H1 (cell line): ENCODE measurements around the gene GNB5. TPM values are rescaled to one million over a fixed set of nuclear protein-coding genes. Genes with fewer than 3 reads are reported as not detected.

ENCODE experiments used
- CTCF ChIA-PET: fragments of 300-600 bp; sonication (Branson Sonifier 250); formaldehyde crosslinking; loops from one replicate; lab custom pipeline; 2021; ENCODE audit not compliant: partially characterized antibody; lab: Charles Lee
- POLR2A ChIA-PET: fragments of 300-600 bp; sonication (Branson Sonifier 250); formaldehyde crosslinking; loops from one replicate; lab custom pipeline; 2021; ENCODE audit warnings: inconsistent platforms; ENCODE audit not compliant: partially characterized antibody; lab: Charles Lee
- DNase-seq, 2 experiments: peaks; one replicate each; pipeline versions ENCODE4 v3.0.0 to v3.0.0-alpha.2; 2010 to 2022; ENCODE audit warnings: low spot score in 2 of 2, low read depth in 1 of 2, mixed read lengths in 1 of 2
- FAIRE-seq: peaks from 2 replicates; lab custom pipeline; 2011; peaks lifted over from hg19 to GRCh38; lab: Jason Lieb, UNC
- H2AFZ ChIP-seq: 2 replicates; pipeline ENCODE4 v1.8.1; 2012; ENCODE audit warnings: low read length, inconsistent platforms
- H2AK5ac ChIP-seq: 2 replicates; pipeline ENCODE4 v1.6.1; 2013; ENCODE audit warnings: low read depth, low read length
- H2BK120ac ChIP-seq: replicated peaks from 2 replicates; pipeline ENCODE3; 2013; ENCODE audit warnings: low read depth, low read length, inconsistent platforms
- H2BK12ac ChIP-seq: 2 replicates; pipeline ENCODE4 v1.6.1; 2013; ENCODE audit warnings: low read depth, low read length
- H2BK15ac ChIP-seq: 2 replicates; pipeline ENCODE4 v1.6.1; 2013; ENCODE audit warnings: low read length
- H2BK20ac ChIP-seq: 2 replicates; pipeline ENCODE4 v1.6.1; 2013; ENCODE audit warnings: low read length
- H2BK5ac ChIP-seq: 2 replicates; pipeline ENCODE4 v1.6.1; 2013; ENCODE audit warnings: low read depth, low read length
- H3K14ac ChIP-seq: 2 replicates; pipeline ENCODE4 v1.6.1; 2013; ENCODE audit warnings: inconsistent platforms; ENCODE audit not compliant: insufficient read length
- H3K18ac ChIP-seq: 2 replicates; pipeline ENCODE4 v1.6.1; 2013; ENCODE audit warnings: low read length; ENCODE audit errors: extremely low read depth
- H3K23ac ChIP-seq: 2 replicates; pipeline ENCODE4 v1.6.1; 2013; ENCODE audit warnings: inconsistent platforms; ENCODE audit not compliant: insufficient read length
- H3K23me2 ChIP-seq: 2 replicates; pipeline ENCODE4 v1.6.1; 2013; ENCODE audit warnings: low read depth, low read length
- H3K27ac ChIP-seq: 2 replicates; pipeline ENCODE4 v1.6.1; 2011; ENCODE audit warnings: low read depth, low read length, inconsistent platforms
- H3K27me3 ChIP-seq, 4 experiments: replicated peaks in 1 of 4; 1 replicate in 1 of 4; 2 replicates in 3 of 4; pipeline versions ENCODE4 v1.6.1 to v1.8.1; 2011 to 2013; ENCODE audit warnings: low read length in 3 of 4, mild to moderate bottlenecking in 3 of 4, inconsistent platforms in 2 of 4, mixed read lengths in 2 of 4, moderate library complexity in 1 of 4; ENCODE audit not compliant: control insufficient read depth in 3 of 4, insufficient read depth in 3 of 4; ENCODE audit errors: extremely low read depth in 1 of 4
- H3K36me3 ChIP-seq, 4 experiments: 2 replicates each; pipeline versions ENCODE4 v1.6.1 to v1.8.1; 2011 to 2013; ENCODE audit warnings: mild to moderate bottlenecking in 4 of 4, low read length in 3 of 4, moderate library complexity in 2 of 4, control low read depth in 1 of 4, inconsistent platforms in 1 of 4; ENCODE audit not compliant: insufficient read depth in 4 of 4, control insufficient read depth in 2 of 4
- H3K4ac ChIP-seq: replicated peaks from 2 replicates; pipeline ENCODE3; 2013; ENCODE audit warnings: low read length, low read depth, mixed read lengths, inconsistent platforms; ENCODE audit not compliant: insufficient read length
- H3K4me1 ChIP-seq, 4 experiments: replicated peaks in 1 of 4; 1 replicate in 1 of 4; 2 replicates in 3 of 4; pipeline versions ENCODE4 v1.6.1 to v1.8.1; 2011 to 2013; ENCODE audit warnings: low read length in 3 of 4, inconsistent platforms in 2 of 4, mixed read lengths in 1 of 4; ENCODE audit not compliant: insufficient read depth in 4 of 4, control insufficient read depth in 3 of 4
- H3K4me2 ChIP-seq, 2 experiments: 2 replicates each; pipeline versions ENCODE4 v1.6.1 to v1.8.1; 2011 to 2013; ENCODE audit warnings: low read depth in 2 of 2, low read length in 2 of 2, control low read depth in 1 of 2, inconsistent platforms in 1 of 2, mild to moderate bottlenecking in 1 of 2; ENCODE audit not compliant: insufficient read depth in 1 of 2
- H3K4me3 ChIP-seq, 4 experiments: fragments of 200-600, 300-600 bp in 1 of 4; sonication (generic), shearing (Covaris generic), sonication (Bioruptor Twin) in 1 of 4; 2 replicates each; pipeline versions ENCODE4 v1.5.1 to v1.8.1; 2011 to 2016; ENCODE audit warnings: low read length in 4 of 4, low read depth in 3 of 4, control low read depth in 2 of 4, inconsistent platforms in 2 of 4, mild to moderate bottlenecking in 2 of 4, mixed read lengths in 1 of 4, moderate library complexity in 1 of 4; ENCODE audit not compliant: insufficient read depth in 2 of 4; ENCODE audit errors: extremely low read depth in 1 of 4
- H3K56ac ChIP-seq: replicated peaks from 2 replicates; pipeline ENCODE3; 2013; ENCODE audit warnings: low read depth, mild to moderate bottlenecking, mixed read lengths, low read length, inconsistent platforms; ENCODE audit not compliant: insufficient read length
- H3K79me1 ChIP-seq: 2 replicates; pipeline ENCODE4 v1.6.1; 2013; ENCODE audit warnings: low read depth, low read length, control low read depth
- H3K79me2 ChIP-seq, 2 experiments: 2 replicates each; pipeline versions ENCODE4 v1.6.1 to v1.8.1; 2012 to 2013; ENCODE audit warnings: low read length in 2 of 2, mild to moderate bottlenecking in 2 of 2, inconsistent platforms in 1 of 2; ENCODE audit not compliant: insufficient read depth in 2 of 2, control insufficient read depth in 1 of 2
- H3K9ac ChIP-seq, 4 experiments: replicated peaks in 1 of 4; 1 replicate in 1 of 4; 2 replicates in 3 of 4; pipeline versions ENCODE4 v1.6.1 to v1.8.1; 2011 to 2013; ENCODE audit warnings: low read depth in 3 of 4, low read length in 3 of 4, control low read depth in 2 of 4, mild to moderate bottlenecking in 2 of 4, moderate library complexity in 2 of 4, inconsistent platforms in 1 of 4; ENCODE audit errors: extremely low read depth in 1 of 4
- H3K9me3 ChIP-seq, 2 experiments: 2 replicates each; pipeline versions ENCODE4 v1.6.1 to v1.8.1; 2012 to 2013; ENCODE audit warnings: mild to moderate bottlenecking in 2 of 2, moderate library complexity in 2 of 2, control low read depth in 1 of 2, inconsistent platforms in 1 of 2, low read depth in 1 of 2, low read length in 1 of 2, mixed read lengths in 1 of 2; ENCODE audit not compliant: insufficient read depth in 2 of 2
- H4K20me1 ChIP-seq, 2 experiments: replicated peaks in 1 of 2; 2 replicates each; pipeline versions ENCODE3 to v1.8.1; 2011 to 2013; ENCODE audit warnings: inconsistent platforms in 2 of 2, low read length in 2 of 2, mild to moderate bottlenecking in 1 of 2; ENCODE audit not compliant: insufficient read depth in 2 of 2, control insufficient read depth in 1 of 2
- H4K5ac ChIP-seq: 2 replicates; pipeline ENCODE4 v1.6.1; 2013; ENCODE audit warnings: low read length, low read depth, mixed read lengths, inconsistent platforms; ENCODE audit not compliant: insufficient read length
- H4K8ac ChIP-seq: 2 replicates; pipeline ENCODE4 v1.8.0; 2013; ENCODE audit warnings: mild to moderate bottlenecking, moderate library complexity, low read length, inconsistent platforms; ENCODE audit not compliant: insufficient read depth; ENCODE audit errors: extremely low read depth
- H4K91ac ChIP-seq: replicated peaks from 2 replicates; pipeline ENCODE3; 2013; ENCODE audit warnings: low read length, mixed read lengths, inconsistent platforms; ENCODE audit not compliant: insufficient read length
- BRCA1 ChIP-seq: IDR thresholded peaks from 2 replicates; pipeline ENCODE4 v1.6.1; 2012; ENCODE audit warnings: low read depth, low read length, improper control_type of control experiment
- CBX8 ChIP-seq: fragments of 300-800, 300-1000 bp; sonication (generic); IDR thresholded peaks from 2 replicates; pipeline ENCODE4 v1.7.1; 2016; ENCODE audit warnings: low read depth, low read length, borderline replicate concordance
- CEBPB ChIP-seq: IDR thresholded peaks from 2 replicates; pipeline ENCODE4 v1.6.1; 2012; ENCODE audit warnings: low read depth, low read length
- EP300 ChIP-seq, 2 experiments: IDR thresholded peaks; 1 replicate in 1 of 2; 2 replicates in 1 of 2; pipeline ENCODE4 v1.6.1; 2011 to 2012; ENCODE audit warnings: low read depth in 2 of 2, low read length in 2 of 2, mild to moderate bottlenecking in 2 of 2, borderline replicate concordance in 1 of 2, inconsistent platforms in 1 of 2, moderate library complexity in 1 of 2
- GABPA ChIP-seq: IDR thresholded peaks from 2 replicates; pipeline ENCODE4 v1.6.1; 2011; ENCODE audit warnings: mild to moderate bottlenecking, low read length, moderate library complexity, borderline replicate concordance; ENCODE audit not compliant: insufficient read depth
- HDAC2 ChIP-seq, 2 experiments: fragments of 300-600 bp in 1 of 2; sonication (generic) in 1 of 2; IDR thresholded peaks; 2 replicates each; pipeline ENCODE4 v1.6.1; 2011 to 2012; ENCODE audit warnings: low read depth in 2 of 2, low read length in 2 of 2, mild to moderate bottlenecking in 2 of 2, moderate library complexity in 2 of 2, borderline replicate concordance in 1 of 2, inconsistent platforms in 1 of 2
- MAX ChIP-seq: IDR thresholded peaks from 2 replicates; pipeline ENCODE4 v1.6.1; 2012; ENCODE audit warnings: inconsistent platforms
- SAP30 ChIP-seq: fragments of 300-600 bp; sonication (generic); IDR thresholded peaks from 2 replicates; pipeline ENCODE4 v1.7.1; 2012; ENCODE audit warnings: low read length, moderate library complexity, mild to moderate bottlenecking, inconsistent platforms; ENCODE audit not compliant: insufficient read depth, insufficient replicate concordance
- SP1 ChIP-seq: IDR thresholded peaks from 2 replicates; pipeline ENCODE4 v1.6.1; 2011; ENCODE audit warnings: low read depth, low read length
- WGBS, 2 experiments: shearing (Covaris generic) in 1 of 2; methylation state at CpG; one replicate each; pipeline versions ENCODE4 v1.1.6 to v1.1.7; 2013 to 2015; ENCODE audit warnings: low lambda C conversion rate in 2 of 2, mixed read lengths in 2 of 2, inconsistent platforms in 1 of 2, low coverage in 1 of 2, missing lambda C conversion rate in 1 of 2; ENCODE audit not compliant: insufficient replicate concordance in 2 of 2, insufficient coverage in 1 of 2, insufficient read length in 1 of 2; ENCODE audit errors: extremely low coverage in 1 of 2, missing lambda C conversion rate in 1 of 2; 5-methylcytosine and 5-hydroxymethylcytosine counted together
- polyA plus RNA-seq, 7 experiments: library from polyadenylated mRNA; depleted of rRNA in 3 of 7; stranded (reverse) in 5 of 7; unstranded in 2 of 7; fragments of >200 nt in 5 of 7; fragments of 200-250 nt in 2 of 7; gene quantifications; 1 replicate in 5 of 7; 2 replicates in 1 of 7; 4 replicates in 1 of 7; pipeline versions ENCODE4 v1.2.1 to v1.2.3, GENCODE V29; 2011 to 2013; ENCODE audit warnings: missing spikeins in 2 of 7, mixed read lengths in 2 of 7
- total RNA-seq: library from RNA; stranded (reverse); fragmentation: NEBNext Ultra II Directional; extraction: Animal tissue kit (Norgen Biotek cat#: 25700); gene quantifications from 2 replicates; pipeline ENCODE4 v1.2.1, GENCODE V29; 2021
- TF ChIP-seq, protein P1 (sequence below): IDR thresholded peaks from 2 replicates; pipeline ENCODE4 v1.6.1; 2012; ENCODE audit warnings: low read length, inconsistent platforms

The GNB5 gene
- total and polyA plus RNA-seq, 2 of the 8 experiments (the other 6 are each of a cell fraction or from before 2014, with no cell fraction given) = 21.7 to 42.5 TPM

DNA sequence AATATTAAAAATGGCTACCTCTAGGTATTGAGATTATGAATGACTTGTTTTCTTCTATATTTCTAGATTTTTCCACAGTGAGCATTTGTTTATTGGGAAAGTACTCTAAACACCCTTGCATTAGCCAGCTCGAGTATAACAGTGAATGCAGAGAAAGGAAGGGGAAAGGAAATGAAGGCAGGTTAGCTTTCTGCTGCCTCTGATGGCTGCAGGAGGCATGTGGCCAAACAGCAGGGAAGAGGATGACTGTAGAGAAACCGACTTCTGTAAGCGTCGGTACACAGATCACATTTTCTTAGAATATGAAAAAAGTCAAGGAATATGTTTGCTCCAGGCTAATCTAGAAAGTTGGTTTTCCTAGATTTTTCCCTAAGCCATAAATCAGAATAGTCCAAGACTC is 19.8 kb downstream of the GNB5 start:
- Histone ChIP-seq H2BK20ac (no peak overlapping the region), H3K14ac (no peak overlapping the region), H3K23me2 (no peaks in the 10 kb centered on the region), H3K56ac (no peak overlapping the region), H3K4me1 (peaks cover 0 to 4% (median 0%) of the 10 kb centered on the region in 4 experiments; a peak in 1 of 7 replicates), H3K9ac (no peak overlapping the region), H3K18ac (no peak overlapping the region), H2BK5ac (no peak overlapping the region), H3K79me1 (peaks cover 2% of the 10 kb centered on the region), H4K8ac (no peak overlapping the region), H3K4me2 (no peak overlapping the region), H4K5ac (no peak overlapping the region), H2AK5ac (no peak overlapping the region), H3K27me3 (no peaks in the 10 kb centered on the region), H3K9me3 (0 out of 4 replicates have a peak, but pooled peaks cover 0 to 3% of the 10 kb centered on the region in 2 experiments), H2AFZ (no peak overlapping the region), H2BK12ac (no peak overlapping the region), H3K23ac (no peak overlapping the region), H3K27ac (no peak overlapping the region), H4K20me1 (peaks cover 1 to 3% of the 10 kb centered on the region in 2 experiments), H3K4me3 (no peak overlapping the region), H2BK120ac (no peak overlapping the region), H4K91ac (no peak overlapping the region), H3K4ac (no peak overlapping the region), H3K36me3 (no peaks in the 10 kb centered on the region; a peak in 1 of 8 replicates), H3K79me2 (peaks cover 0 to 17% of the 10 kb centered on the region in 2 experiments; a peak in 2 of 4 replicates), H2BK15ac (no peak overlapping the region)
- no peak for FAIRE-seq
- POLR2A ChIA-PET = interaction anchor here (0.7 to 2.0 kb wide), 2 partner anchors 8 to 29 kb away, joined by 3 to 9 read pairs; no protein-coding TSS in a partner anchor
- DNase-seq = peak in 1 of 2 experiments; percentile 27
- 52% methylated on average over 4 of the region's 4 CpGs; no CpG with 5 or more reads in 1 of the 2 experiments for WGBS, 2 experiments
- CTCF ChIA-PET = interaction anchor here (0.8 to 11.2 kb wide), 10 partner anchors 7 to 56 kb away, joined by 3 to 95 read pairs (median 6); no protein-coding TSS in a partner anchor
- TF ChIP-seq SAP30 (no peak), GABPA (no peak), CBX8 (no peak), SP1 (no peak), MAX (peak; percentile 32; the same call in 1 of the 2 replicates), CEBPB (no peak), EP300 (IDR thresholded peaks at IDR 0.05; ENCODE audit: borderline replicate concordance in 1 of 2, low read depth in 2 of 2, low read length in 2 of 2) (no peak), HDAC2 (IDR thresholded peaks at IDR 0.05; ENCODE audit: borderline replicate concordance in 1 of 2, low read depth in 2 of 2, low read length in 2 of 2) (no peak), BRCA1 (no peak)
- TF ChIP-seq, protein P1, sequence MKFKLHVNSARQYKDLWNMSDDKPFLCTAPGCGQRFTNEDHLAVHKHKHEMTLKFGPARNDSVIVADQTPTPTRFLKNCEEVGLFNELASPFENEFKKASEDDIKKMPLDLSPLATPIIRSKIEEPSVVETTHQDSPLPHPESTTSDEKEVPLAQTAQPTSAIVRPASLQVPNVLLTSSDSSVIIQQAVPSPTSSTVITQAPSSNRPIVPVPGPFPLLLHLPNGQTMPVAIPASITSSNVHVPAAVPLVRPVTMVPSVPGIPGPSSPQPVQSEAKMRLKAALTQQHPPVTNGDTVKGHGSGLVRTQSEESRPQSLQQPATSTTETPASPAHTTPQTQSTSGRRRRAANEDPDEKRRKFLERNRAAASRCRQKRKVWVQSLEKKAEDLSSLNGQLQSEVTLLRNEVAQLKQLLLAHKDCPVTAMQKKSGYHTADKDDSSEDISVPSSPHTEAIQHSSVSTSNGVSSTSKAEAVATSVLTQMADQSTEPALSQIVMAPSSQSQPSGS = no peak
